Measurements from ENCODE around the gene FPR2.

DNA sequence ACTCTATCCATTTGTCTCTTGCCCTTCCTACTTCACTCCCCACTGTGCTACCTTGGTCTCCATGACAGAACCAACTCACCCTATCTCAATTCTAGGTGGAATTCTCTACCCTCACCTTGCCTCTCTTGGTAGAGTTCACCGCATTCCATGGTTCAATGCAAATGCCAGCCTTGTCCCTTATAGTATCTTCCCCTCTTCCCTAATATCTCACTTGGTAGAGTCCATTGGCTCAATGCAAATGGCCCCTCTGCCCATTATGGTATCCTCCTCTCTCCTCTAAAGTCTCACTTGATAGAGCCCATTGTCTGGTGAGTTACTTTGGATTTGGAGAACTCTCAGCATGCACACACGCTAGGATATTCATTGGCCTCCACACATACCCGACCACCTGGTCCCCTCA lies 45.1 kb upstream of the FPR2 start:
- TF ChIP-seq, protein P1, sequence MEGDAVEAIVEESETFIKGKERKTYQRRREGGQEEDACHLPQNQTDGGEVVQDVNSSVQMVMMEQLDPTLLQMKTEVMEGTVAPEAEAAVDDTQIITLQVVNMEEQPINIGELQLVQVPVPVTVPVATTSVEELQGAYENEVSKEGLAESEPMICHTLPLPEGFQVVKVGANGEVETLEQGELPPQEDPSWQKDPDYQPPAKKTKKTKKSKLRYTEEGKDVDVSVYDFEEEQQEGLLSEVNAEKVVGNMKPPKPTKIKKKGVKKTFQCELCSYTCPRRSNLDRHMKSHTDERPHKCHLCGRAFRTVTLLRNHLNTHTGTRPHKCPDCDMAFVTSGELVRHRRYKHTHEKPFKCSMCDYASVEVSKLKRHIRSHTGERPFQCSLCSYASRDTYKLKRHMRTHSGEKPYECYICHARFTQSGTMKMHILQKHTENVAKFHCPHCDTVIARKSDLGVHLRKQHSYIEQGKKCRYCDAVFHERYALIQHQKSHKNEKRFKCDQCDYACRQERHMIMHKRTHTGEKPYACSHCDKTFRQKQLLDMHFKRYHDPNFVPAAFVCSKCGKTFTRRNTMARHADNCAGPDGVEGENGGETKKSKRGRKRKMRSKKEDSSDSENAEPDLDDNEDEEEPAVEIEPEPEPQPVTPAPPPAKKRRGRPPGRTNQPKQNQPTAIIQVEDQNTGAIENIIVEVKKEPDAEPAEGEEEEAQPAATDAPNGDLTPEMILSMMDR (optimal IDR thresholded peaks at IDR 0.05 in 1 of 3, IDR thresholded peaks at IDR 0.05 in 1 of 3, conservative IDR thresholded peaks at IDR 0.05 in 1 of 3; ENCODE audit: extremely low read depth in 1 of 3, insufficient read depth in 2 of 3, low read length in 3 of 3) = no peak
- TF ChIP-seq EZH2 (IDR thresholded peaks at IDR 0.05; ENCODE audit: low read length) = no peak
